WTC11 (cell line): ENCODE measurements around the gene SH3GL1. TPM values are rescaled to one million over a fixed set of nuclear protein-coding genes. Genes with fewer than 3 reads are reported as not detected.
A peak's percentile ranks its signal among the peaks of the same experiment; 100 is the strongest.

Source experiments
- ATAC-seq: fragments of 200-7000 bp; cut with Tn5 transposase; 2 replicates; pipeline ENCODE4 v1.10.0; 2021; ENCODE audit warnings: mild to moderate bottlenecking, moderate library complexity
- Bru-seq: library from RNA; stranded (reverse); fragments of 400-500 nt; gene quantifications from one replicate; lab custom pipeline; 2021; lab: Mats Ljungman, UMichigan
- CTCF ChIA-PET: fragments of 300-600 bp; sonication (Branson Sonifier 250); formaldehyde crosslinking; loops from one replicate; lab custom pipeline; 2021; ENCODE audit warnings: antibody characterized with exemption; lab: Charles Lee
- POLR2A ChIA-PET: fragments of 350-600 bp; sonication (Branson Sonifier 250); formaldehyde crosslinking; loops from one replicate; lab custom pipeline; 2021; ENCODE audit warnings: antibody characterized with exemption; lab: Charles Lee
- DNase-seq: peaks from one replicate; pipeline ENCODE4 v3.0.0; 2021; ENCODE audit warnings: low spot score
- H3K27ac Mint-ChIP-seq: 2 replicates; pipeline ENCODE4 v1.8.0; 2021; ENCODE audit warnings: mixed read lengths
- H3K27me3 Mint-ChIP-seq: 2 replicates; pipeline ENCODE4 v1.8.0; 2021; ENCODE audit warnings: low read depth, mild to moderate bottlenecking, moderate library complexity, mixed read lengths
- H3K36me3 Mint-ChIP-seq: 2 replicates; pipeline ENCODE4 v1.8.0; 2021; ENCODE audit warnings: mixed read lengths
- H3K4me1 Mint-ChIP-seq: 2 replicates; pipeline ENCODE4 v1.8.0; 2022; ENCODE audit warnings: mixed read lengths
- H3K4me3 Mint-ChIP-seq: 2 replicates; pipeline ENCODE4 v1.8.0; 2021; ENCODE audit warnings: mild to moderate bottlenecking, moderate library complexity, mixed read lengths
- H3K9me3 Mint-ChIP-seq: 2 replicates; pipeline ENCODE4 v1.8.0; 2021; ENCODE audit warnings: mixed read lengths
- AFF4 ChIP-seq: sonication (generic); formaldehyde crosslinking; IDR thresholded peaks from 2 replicates; pipeline ENCODE4 v1.8.1; 2023; ENCODE audit warnings: mild to moderate bottlenecking, missing genetic modification reagents, borderline replicate concordance
- AR ChIP-seq: fragments of 250-450 bp; sonication (Bioruptor Pico); IDR thresholded peaks from 2 replicates; pipeline ENCODE4 v1.9.0; 2021; ENCODE audit warnings: mild to moderate bottlenecking
- ATF3 ChIP-seq: sonication (generic); formaldehyde crosslinking; conservative IDR thresholded peaks from 2 replicates; pipeline ENCODE4 v1.8.1; 2022; ENCODE audit warnings: mild to moderate bottlenecking, missing genetic modification reagents
- CREB1 ChIP-seq: sonication (generic); formaldehyde crosslinking; IDR thresholded peaks from 2 replicates; pipeline ENCODE4 v1.8.0; 2023; ENCODE audit warnings: mild to moderate bottlenecking, missing genetic modification reagents
- CREM ChIP-seq: sonication (generic); formaldehyde crosslinking; IDR thresholded peaks from 2 replicates; pipeline ENCODE4 v1.8.1; 2022; ENCODE audit warnings: mild to moderate bottlenecking, missing genetic modification reagents, moderate library complexity
- E2F4 ChIP-seq: sonication (generic); formaldehyde crosslinking; IDR thresholded peaks from 2 replicates; pipeline ENCODE4 v1.8.1; 2022; ENCODE audit warnings: low read depth, mild to moderate bottlenecking, moderate library complexity, missing genetic modification reagents, borderline replicate concordance
- E2F5 ChIP-seq: sonication (generic); formaldehyde crosslinking; IDR thresholded peaks from 2 replicates; pipeline ENCODE4 v1.8.1; 2022; ENCODE audit warnings: mild to moderate bottlenecking, moderate library complexity, missing genetic modification reagents
- ERG ChIP-seq: fragments of 250-450 bp; sonication (Bioruptor Pico); IDR thresholded peaks from 2 replicates; pipeline ENCODE4 v1.8.0; 2021; ENCODE audit warnings: mild to moderate bottlenecking
- FOXJ3 ChIP-seq: sonication (generic); formaldehyde crosslinking; IDR thresholded peaks from 2 replicates; pipeline ENCODE4 v1.9.0; 2021; ENCODE audit warnings: missing genetic modification reagents, mild to moderate bottlenecking, borderline replicate concordance
- FOXK1 ChIP-seq: sonication (generic); formaldehyde crosslinking; IDR thresholded peaks from 2 replicates; pipeline ENCODE4 v1.8.0; 2022; ENCODE audit warnings: mild to moderate bottlenecking, moderate library complexity, missing genetic modification reagents
- FOXP4 ChIP-seq: sonication (generic); formaldehyde crosslinking; IDR thresholded peaks from 2 replicates; pipeline ENCODE4 v1.8.0; 2022; ENCODE audit warnings: mild to moderate bottlenecking, missing genetic modification reagents
- JAZF1 ChIP-seq: fragments of 250-450 bp; sonication (Bioruptor Pico); IDR thresholded peaks from 2 replicates; pipeline ENCODE4 v1.9.0; 2021; ENCODE audit warnings: moderate library complexity, mild to moderate bottlenecking, inconsistent platforms
- KAT7 ChIP-seq: sonication (generic); formaldehyde crosslinking; IDR thresholded peaks from 2 replicates; pipeline ENCODE4 v1.8.1; 2023; ENCODE audit warnings: missing genetic modification reagents, mild to moderate bottlenecking, borderline replicate concordance
- NFATC4 ChIP-seq: fragments of 250-450 bp; sonication (Bioruptor Pico); IDR thresholded peaks from 2 replicates; pipeline ENCODE4 v1.9.0; 2021; ENCODE audit warnings: mild to moderate bottlenecking
- NR3C1 ChIP-seq: sonication (generic); formaldehyde crosslinking; conservative IDR thresholded peaks from 2 replicates; pipeline ENCODE4 v1.8.1; 2023; ENCODE audit warnings: low read depth, mild to moderate bottlenecking, missing genetic modification reagents
- SOX15 ChIP-seq: fragments of 250-450 bp; sonication (Bioruptor Pico); IDR thresholded peaks from 2 replicates; pipeline ENCODE4 v1.9.0; 2021; ENCODE audit warnings: mild to moderate bottlenecking
- ZNF263 ChIP-seq: sonication (generic); formaldehyde crosslinking; IDR thresholded peaks from 2 replicates; pipeline ENCODE4 v1.8.1; 2022; ENCODE audit warnings: low read depth, mild to moderate bottlenecking, moderate library complexity, missing genetic modification reagents
- ZNF317 ChIP-seq: sonication (generic); formaldehyde crosslinking; IDR thresholded peaks from 2 replicates; pipeline ENCODE4 v1.8.1; 2023; ENCODE audit warnings: low read depth, mild to moderate bottlenecking, moderate library complexity, missing genetic modification reagents, borderline replicate concordance
- ZNF416 ChIP-seq: fragments of 250-450 bp; sonication (Bioruptor Pico); IDR thresholded peaks from 2 replicates; pipeline ENCODE4 v1.9.0; 2021; ENCODE audit warnings: mild to moderate bottlenecking, inconsistent platforms
- ZNF423 ChIP-seq: fragments of 250-450 bp; sonication (Bioruptor Pico); IDR thresholded peaks from 2 replicates; pipeline ENCODE4 v2.1.2; 2022; ENCODE audit warnings: mild to moderate bottlenecking, moderate library complexity
- long read RNA-seq, 3 experiments: library from RNA in 1 of 3; library from capped mRNA in 1 of 3; library from polyadenylated mRNA in 1 of 3; unstranded in 2 of 3; stranded (forward) in 1 of 3; transcript quantifications; one replicate each; pipeline ENCODE4 v2.0.0, GENCODE V29; 2021
- total RNA-seq: library from RNA; stranded (reverse); gene quantifications from 3 replicates; pipeline ENCODE4 v1.2.3, GENCODE V29; 2021

SH3GL1 gene
- total RNA-seq (89.4 to 109 TPM (median 89.7 TPM) in 3 replicates), Bru-seq, nascent RNA (percentile 56 among the genes with signal in this experiment)
- long read RNA-seq, experiment 1, transcript SH3GL1-206 (10 exons, 2,194 nt): minor isoform, 17 of 573 reads
- long read RNA-seq, experiment 1, transcript SH3GL1-201 (10 exons, 2,516 nt): major isoform, 471 of 573 reads
- long read RNA-seq, experiment 1, transcript SH3GL1-202 (9 exons, 1,404 nt): minor isoform, 5 of 573 reads
- long read RNA-seq, experiment 1, partial matches to known transcripts: 51 of 573 reads
- long read RNA-seq, experiment 1, other reads (novel, unspliced or antisense): 29 of 573 reads
- long read RNA-seq, experiment 2, transcript SH3GL1-201 (10 exons, 2,516 nt): major isoform, 69 of 146 reads
- long read RNA-seq, experiment 2, partial matches to known transcripts: 16 of 146 reads
- long read RNA-seq, experiment 2, other reads (novel, unspliced or antisense): 56 of 146 reads
- long read RNA-seq, experiment 3, partial matches to known transcripts: 0 of 2 reads
- long read RNA-seq, experiment 3, other reads (novel, unspliced or antisense): 1 of 2 reads

GRCh38 chr19:4400135-4400936 is at the start of gene SH3GL1:
Gene SH3GL1, minus strand, starts transcription at chr19:4400547. Its CDS starts 179 bp downstream, at chr19:4400368.
- H3K9me3 Mint-ChIP-seq: no peaks in the 10 kb centered on the region
- POLR2A ChIA-PET: interaction anchor here (0.6 to 1.0 kb wide), 2 partner anchors 10 to 58 kb away, joined by 3 read pairs; partner anchors contain the start of gene MPND
- peaks cover 38% of the 10 kb centered on the region for H3K4me1 Mint-ChIP-seq
- ATAC-seq (peak; percentile 74), DNase-seq (peak; percentile 89)
- peaks cover 16% of the 10 kb centered on the region for H3K36me3 Mint-ChIP-seq
- H3K27me3 Mint-ChIP-seq: no peaks in the 10 kb centered on the region
- H3K4me3 Mint-ChIP-seq: peak within 1 kb of the TSS; percentile 96
- H3K27ac Mint-ChIP-seq: peak within 1 kb of the TSS; percentile 97
- CTCF ChIA-PET: interaction anchor here (0.5 to 1.7 kb wide), 31 partner anchors 9 to 261 kb away, joined by 3 to 46 read pairs (median 4); partner anchors contain the start of genes HDGFL2 and MPND
- no peak for TF ChIP-seq FOXJ3 (CRISPR knock-in tag)
- no peak for TF ChIP-seq CREB1
- 0 out of 2 replicates have a peak, but pooled peaks have one; percentile 2 for TF ChIP-seq E2F4 (CRISPR knock-in tag)
- TF ChIP-seq E2F5 (CRISPR knock-in tag): no peak
- TF ChIP-seq SOX15: no peak
- TF ChIP-seq FOXP4: no peak
- TF ChIP-seq KAT7: 0 out of 2 replicates have a peak, but pooled peaks have one; percentile 38
- no peak for TF ChIP-seq ATF3 (CRISPR knock-in tag)
- TF ChIP-seq ZNF263 (CRISPR knock-in tag): no peak
- no peak for TF ChIP-seq AR (CRISPR knock-in tag)
- no peak for TF ChIP-seq ERG (CRISPR knock-in tag)
- TF ChIP-seq ZNF416: no peak
- no peak for TF ChIP-seq ZNF423 (CRISPR knock-in tag)
- TF ChIP-seq NR3C1: peak; percentile 94
- no peak for TF ChIP-seq JAZF1 (CRISPR knock-in tag)
- TF ChIP-seq ZNF317: no peak
- peak; percentile 80 for TF ChIP-seq FOXK1 (CRISPR knock-in tag)
- TF ChIP-seq CREM (CRISPR knock-in tag): 0 out of 2 replicates have a peak, but pooled peaks have one; percentile 71
- TF ChIP-seq NFATC4 (CRISPR knock-in tag): no peak
- TF ChIP-seq AFF4: no peak
